NOMO-1 (cell line): ENCODE measurements around the gene ZNF775.
A peak's percentile ranks its signal among the peaks of the same experiment; 100 is the strongest.
"Not testable (repeated sequence)": the region's sequence is repeated elsewhere in the genome, so short reads cannot be mapped to it uniquely, and the experiment has no call there.

Experiments
- DNase-seq, 2 experiments: peaks; one replicate each; lab custom pipeline; 2025; ENCODE audit not compliant: unreplicated experiment in 2 of 2; lab: John Stamatoyannopoulos, UW

ZNF775 gene

GRCh38 chr7:150380463-150380862 is 1.3 kb downstream of the ZNF775 start:
- no peak for DNase-seq

GRCh38 chr7:150381096-150381495 is 2.0 kb downstream of the ZNF775 start:
- DNase-seq = no peak

- no peak for DNase-seq
Observed at GRCh38 chr7:150381785-150382122, 2.6 kb downstream of the ZNF775 start.

GRCh38 chr7:150382123-150382843 is 3.2 kb downstream of the ZNF775 start:
- no peak for DNase-seq

- no peak for DNase-seq
Observed at GRCh38 chr7:150382844-150383225, 3.7 kb downstream of the ZNF775 start.

- no peak for DNase-seq
Observed at GRCh38 chr7:150383710-150384397, 4.7 kb downstream of the ZNF775 start.

GRCh38 chr7:150384406-150385301 is 5.5 kb downstream of the ZNF775 start:
- DNase-seq = peak in 1 of 2 experiments; percentile 47

GRCh38 chr7:150385302-150385723 is 6.2 kb downstream of the ZNF775 start:
- DNase-seq = no peak

- not testable (repeated sequence) for DNase-seq
Observed at GRCh38 chr7:150385884-150386283, 6.8 kb downstream of the ZNF775 start.

GRCh38 chr7:150388306-150388705 is 9.2 kb downstream of the ZNF775 start:
- no peak for DNase-seq

- peak; percentile 78 to 88 for DNase-seq
Observed at GRCh38 chr7:150388709-150389531, 9.8 kb downstream of the ZNF775 start.

- no peak for DNase-seq
Observed at GRCh38 chr7:150389532-150389816, 10.3 kb downstream of the ZNF775 start.

GRCh38 chr7:150390205-150390604 is 11.1 kb downstream of the ZNF775 start:
- no peak for DNase-seq

GRCh38 chr7:150393325-150393724 is 14.2 kb downstream of the ZNF775 start:
- DNase-seq = no peak

GRCh38 chr7:150396426-150396825 is 17.3 kb downstream of the ZNF775 start:
- DNase-seq = no peak

- DNase-seq = no peak
Observed at GRCh38 chr7:150396851-150397260, 17.7 kb downstream of the ZNF775 start.

- no peak for DNase-seq
Observed at GRCh38 chr7:150397346-150398107, 18.4 kb downstream of the ZNF775 start.

- DNase-seq = no peak
Observed at GRCh38 chr7:150398108-150398964, 19.2 kb downstream of the ZNF775 start.

GRCh38 chr7:150398965-150399320 is 19.8 kb downstream of the ZNF775 start:
- DNase-seq = no peak
